HepG2 (cell line): ENCODE measurements around the gene CTXN1. TPM values are rescaled to one million over a fixed set of nuclear protein-coding genes. Genes with fewer than 3 reads are reported as not detected.

ENCODE experiments used
- ARHGAP35 ChIP-seq: sonication (generic); formaldehyde crosslinking; IDR thresholded peaks from 2 replicates; pipeline ENCODE4 v1.9.0; 2022; ENCODE audit warnings: mild to moderate bottlenecking, inconsistent platforms, moderate library complexity, missing genetic modification reagents, borderline replicate concordance
- ARID5B ChIP-seq: IDR thresholded peaks from 2 replicates; pipeline ENCODE4 v1.4.0; 2020; ENCODE audit warnings: mild to moderate bottlenecking, missing genetic modification reagents
- FIP1L1 ChIP-seq: fragments of 200-400 bp; formaldehyde crosslinking; IDR thresholded peaks from 2 replicates; pipeline ENCODE4 v1.6.1; 2018; ENCODE audit warnings: low read depth, mild to moderate bottlenecking, low read length, moderate library complexity, borderline replicate concordance; ENCODE audit not compliant: insufficient read depth
- GPBP1L1 ChIP-seq: sonication (generic); formaldehyde crosslinking; IDR thresholded peaks from 2 replicates; pipeline ENCODE4 v1.5.0; 2020; ENCODE audit warnings: mild to moderate bottlenecking, missing genetic modification reagents
- MZF1 ChIP-seq: sonication (generic); formaldehyde crosslinking; IDR thresholded peaks from 2 replicates; pipeline ENCODE4 v1.8.1; 2023; ENCODE audit warnings: mild to moderate bottlenecking, missing genetic modification reagents, borderline replicate concordance
- NFAT5 ChIP-seq: sonication (generic); formaldehyde crosslinking; IDR thresholded peaks from 2 replicates; pipeline ENCODE4 v1.4.0; 2020; ENCODE audit warnings: missing genetic modification reagents
- SIX4 ChIP-seq: sonication (generic); formaldehyde crosslinking; IDR thresholded peaks from 2 replicates; pipeline ENCODE4 v1.4.0; 2020; ENCODE audit warnings: missing genetic modification reagents
- SP2 ChIP-seq: sonication (generic); formaldehyde crosslinking; IDR thresholded peaks from 2 replicates; pipeline ENCODE4 v1.5.1; 2020; ENCODE audit warnings: mild to moderate bottlenecking, missing genetic modification reagents
- SYNCRIP ChIP-seq: fragments of 200-400 bp; formaldehyde crosslinking; IDR thresholded peaks from 2 replicates; pipeline ENCODE4 v1.6.1; 2018; ENCODE audit warnings: mild to moderate bottlenecking, low read depth, low read length; ENCODE audit not compliant: insufficient read depth
- TOE1 ChIP-seq: sonication (generic); formaldehyde crosslinking; IDR thresholded peaks from 2 replicates; pipeline ENCODE4 v1.4.0; 2020; ENCODE audit warnings: mild to moderate bottlenecking, missing genetic modification reagents
- ZBTB20 ChIP-seq: sonication (generic); formaldehyde crosslinking; IDR thresholded peaks from 2 replicates; pipeline ENCODE4 v1.8.1; 2023; ENCODE audit warnings: missing genetic modification reagents, low read depth, mild to moderate bottlenecking, borderline replicate concordance
- ZNF234 ChIP-seq: sonication (generic); formaldehyde crosslinking; conservative IDR thresholded peaks from 2 replicates; pipeline ENCODE4 v1.5.1; 2020; ENCODE audit warnings: mild to moderate bottlenecking, missing genetic modification reagents
- ZNF256 ChIP-seq: sonication (generic); formaldehyde crosslinking; conservative IDR thresholded peaks from 2 replicates; pipeline ENCODE4 v1.4.0; 2020; ENCODE audit warnings: missing genetic modification reagents
- ZNF749 ChIP-seq: sonication (generic); formaldehyde crosslinking; IDR thresholded peaks from 2 replicates; pipeline ENCODE4 v1.8.0; 2022; ENCODE audit warnings: mild to moderate bottlenecking, missing genetic modification reagents, moderate library complexity, borderline replicate concordance
- ZNF788 ChIP-seq: sonication (generic); formaldehyde crosslinking; IDR thresholded peaks from 2 replicates; pipeline ENCODE4 v1.5.0; 2020; ENCODE audit warnings: mild to moderate bottlenecking, missing genetic modification reagents, borderline replicate concordance
- polyA plus RNA-seq, 8 experiments: library from polyadenylated mRNA; depleted of rRNA in 3 of 8; stranded (reverse) in 7 of 8; unstranded in 1 of 8; fragments of >200 nt; fragmentation: Illumina TruSeq in 4 of 8; extraction: Trizol in 4 of 8; gene quantifications; 2 replicates each; pipeline versions ENCODE4 v1.2.1 to v1.2.3, GENCODE V29; 2011 to 2016; ENCODE audit warnings: low read depth in 4 of 8, missing spikeins in 1 of 8, mixed read lengths in 1 of 8; ENCODE audit not compliant: insufficient read depth in 1 of 8
- total RNA-seq, 5 experiments: library from RNA; depleted of rRNA; stranded (reverse); fragments of >200 nt; fragmentation: Illumina TruSeq; extraction: Trizol; gene quantifications; 2 replicates each; pipeline ENCODE4 v1.2.3, GENCODE V29; 2016; ENCODE audit warnings: low read depth in 1 of 5
- TF ChIP-seq, protein P1 (sequence below): sonication (generic); formaldehyde crosslinking; IDR thresholded peaks from 2 replicates; pipeline ENCODE4 v1.4.0; 2020; ENCODE audit warnings: missing genetic modification reagents, borderline replicate concordance

The CTXN1 gene
- total and polyA plus RNA-seq, 2 of the 13 experiments (the other 11 are each of a cell fraction or from before 2014, with no cell fraction given), result 0.11 TPM; not detected in 1

DNA sequence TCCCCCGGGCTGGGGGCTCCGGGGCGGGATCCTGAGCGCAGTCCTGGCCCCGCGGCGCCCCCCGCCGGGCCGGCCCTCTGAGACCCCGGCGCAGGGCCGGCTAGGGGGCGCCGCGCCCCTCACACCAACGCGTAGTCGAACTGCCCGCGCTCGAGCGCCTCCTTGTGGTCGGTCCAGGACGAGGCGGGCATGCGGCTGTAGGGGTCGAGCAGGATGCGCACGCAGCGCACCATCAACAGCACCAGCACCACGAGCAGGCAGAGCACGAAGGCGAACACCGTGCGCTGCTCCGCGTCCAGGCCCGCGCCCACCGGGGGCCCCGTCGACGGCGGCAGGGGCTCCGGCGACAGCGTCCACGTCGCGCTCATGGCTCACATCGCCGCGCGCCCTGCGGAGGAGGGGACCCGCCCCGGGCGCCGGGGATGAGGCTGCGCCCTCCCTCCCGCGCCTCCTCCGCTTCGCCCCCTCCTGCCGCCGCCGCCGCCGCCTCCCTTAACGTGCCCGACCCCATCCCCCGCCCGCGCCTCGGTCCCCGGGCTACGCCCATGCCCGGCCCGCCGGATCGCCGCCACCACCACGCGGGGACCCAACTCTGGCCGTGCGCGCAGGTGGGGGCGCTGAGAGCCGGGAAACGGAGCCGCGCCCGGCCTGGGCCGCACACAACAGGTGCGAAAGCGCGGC is 624 bp downstream of the CTXN1 start (continued):
- TF ChIP-seq ZNF788 (CRISPR knock-in tag) (no peak), NFAT5 (CRISPR knock-in tag) (0 out of 2 replicates have a peak, but pooled peaks have one; percentile 71), ZBTB20 (CRISPR knock-in tag) (peak; percentile 42; the same call in 1 of the 2 replicates), SIX4 (CRISPR knock-in tag) (no peak; the same call in 1 of the 2 replicates), ARHGAP35 (peak; percentile 58; the same call in 1 of the 2 replicates), ZNF256 (CRISPR knock-in tag) (no peak), ARID5B (CRISPR knock-in tag) (no peak), GPBP1L1 (CRISPR knock-in tag) (no peak), FIP1L1 (no peak), TOE1 (CRISPR knock-in tag) (no peak), MZF1 (CRISPR knock-in tag) (no peak), ZNF749 (CRISPR knock-in tag) (peak; percentile 67; the same call in 1 of the 2 replicates), SYNCRIP (no peak), SP2 (CRISPR knock-in tag) (peak; percentile 41; the same call in 1 of the 2 replicates), ZNF234 (CRISPR knock-in tag) (no peak)
- TF ChIP-seq, protein P1, sequence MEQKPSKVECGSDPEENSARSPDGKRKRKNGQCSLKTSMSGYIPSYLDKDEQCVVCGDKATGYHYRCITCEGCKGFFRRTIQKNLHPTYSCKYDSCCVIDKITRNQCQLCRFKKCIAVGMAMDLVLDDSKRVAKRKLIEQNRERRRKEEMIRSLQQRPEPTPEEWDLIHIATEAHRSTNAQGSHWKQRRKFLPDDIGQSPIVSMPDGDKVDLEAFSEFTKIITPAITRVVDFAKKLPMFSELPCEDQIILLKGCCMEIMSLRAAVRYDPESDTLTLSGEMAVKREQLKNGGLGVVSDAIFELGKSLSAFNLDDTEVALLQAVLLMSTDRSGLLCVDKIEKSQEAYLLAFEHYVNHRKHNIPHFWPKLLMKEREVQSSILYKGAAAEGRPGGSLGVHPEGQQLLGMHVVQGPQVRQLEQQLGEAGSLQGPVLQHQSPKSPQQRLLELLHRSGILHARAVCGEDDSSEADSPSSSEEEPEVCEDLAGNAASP (CRISPR knock-in tag), result no peak
